HG03439 (cell line): Measurements from ENCODE around the gene CHIA.

ENCODE experiments used
- ATAC-seq: cut with Tn5 transposase; IDR thresholded peaks from one replicate; pipeline ENCODE4 v1.9.1; 2021; ENCODE audit warnings: mild to moderate bottlenecking, moderate library complexity; ENCODE audit not compliant: unreplicated experiment

The CHIA gene

DNA sequence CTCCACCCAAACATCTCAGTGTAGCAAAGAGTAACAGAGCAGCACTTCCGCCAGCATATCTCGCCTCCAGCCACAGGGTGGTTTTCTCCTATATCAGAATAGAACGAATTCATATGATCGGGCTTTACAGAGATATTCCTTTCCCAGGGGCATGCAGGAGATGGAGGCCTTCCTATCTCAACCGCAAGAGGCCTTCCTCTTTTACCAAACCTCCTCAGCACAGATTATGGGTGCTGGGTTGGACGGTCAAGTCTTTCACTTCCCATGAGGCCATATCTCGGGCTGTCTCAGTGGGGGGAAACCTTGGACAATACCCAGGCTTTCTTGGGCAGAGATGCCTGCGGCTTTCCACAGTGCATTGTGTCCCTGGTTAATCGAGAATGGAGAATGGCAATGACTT is 71.1 kb downstream of the CHIA start:
- ATAC-seq: no peak

DNA sequence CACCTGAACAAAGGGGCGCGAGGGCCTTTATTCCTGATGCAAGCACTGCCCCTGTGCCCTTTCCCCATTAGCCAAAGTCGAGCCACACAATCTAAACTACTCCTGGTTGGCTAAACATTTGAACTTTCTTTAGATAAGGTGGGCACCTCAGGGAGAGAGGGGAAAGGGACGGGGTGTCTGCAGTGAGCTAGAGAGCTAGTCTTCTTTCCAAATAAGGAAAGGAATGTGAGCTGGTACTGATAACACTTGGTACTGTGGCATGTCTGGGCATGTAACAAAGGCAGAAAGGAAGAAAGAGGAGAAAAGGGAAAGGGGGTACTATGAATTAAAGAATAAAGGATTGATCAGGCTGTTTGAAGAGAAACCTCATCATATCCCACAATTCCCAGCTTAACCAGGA is 74.0 kb downstream of the CHIA start:
- ATAC-seq: no peak

DNA sequence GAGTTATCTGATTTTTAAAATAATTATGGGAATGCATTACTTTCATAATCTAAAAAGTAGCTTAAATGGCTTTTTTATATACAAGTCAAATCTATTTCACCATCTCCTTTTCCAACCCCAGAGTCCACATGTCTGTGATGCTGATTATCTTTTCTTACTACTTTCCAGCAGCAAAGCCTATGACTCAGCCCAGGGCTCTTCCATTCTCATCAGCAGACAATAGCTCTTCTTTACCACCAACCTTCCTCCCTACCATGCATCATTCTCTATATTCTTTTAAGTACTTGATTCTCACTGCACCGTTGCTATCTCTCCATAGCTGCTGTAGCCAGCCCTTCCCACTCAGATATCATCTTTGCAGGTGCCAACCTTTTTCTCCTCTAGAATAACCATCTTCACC is 75.6 kb downstream of the CHIA start:
- ATAC-seq: no peak

DNA sequence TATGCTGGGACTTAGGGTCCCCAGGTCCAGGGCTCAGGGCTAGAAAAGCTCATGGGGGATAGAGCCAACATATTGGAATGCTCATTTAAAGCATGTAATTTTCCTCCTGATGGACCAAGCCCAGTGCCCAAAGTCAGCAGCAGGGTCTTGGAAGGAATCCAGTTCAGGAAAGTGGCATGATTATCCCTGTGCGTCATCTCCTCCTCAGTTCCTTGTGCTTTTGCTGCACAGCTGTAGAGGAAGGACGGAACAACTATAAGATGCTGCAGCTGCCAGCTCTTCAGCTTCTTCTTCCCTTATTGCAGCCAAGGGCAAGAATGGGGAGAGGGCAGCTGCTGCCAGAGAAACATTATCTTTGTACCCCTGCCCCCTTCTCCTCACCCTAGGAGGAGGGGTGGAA is 78.5 kb downstream of the CHIA start:
- no peak for ATAC-seq

DNA sequence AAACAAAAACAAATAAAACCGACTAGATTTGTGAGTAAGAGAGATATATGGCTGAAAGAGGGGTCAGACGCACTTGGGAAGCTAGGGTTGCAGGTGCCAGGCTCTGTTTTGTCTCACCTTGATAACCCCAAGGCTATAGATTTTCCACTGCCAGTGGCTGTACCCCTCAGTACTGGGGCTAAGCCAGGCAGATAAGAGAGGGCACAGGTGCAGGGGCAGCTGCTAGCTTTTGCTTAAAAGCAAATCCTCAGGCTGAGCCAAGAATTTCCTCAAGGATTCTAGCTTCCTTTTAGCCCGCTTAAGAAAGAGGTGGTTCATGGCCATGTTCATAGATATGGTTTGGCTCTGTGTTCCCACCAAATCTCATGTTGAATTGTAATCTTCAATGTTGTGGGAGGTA is 79.0 kb downstream of the CHIA start:
- ATAC-seq: no peak
